ENCODE data around the gene UBTD2. TPM values are rescaled to one million over a fixed set of nuclear protein-coding genes. Genes with fewer than 3 reads are reported as not detected.

UBTD2 gene
- total and polyA plus RNA-seq, 9 donors: 17.0 to 31.5 (median 28.6) TPM

DNA sequence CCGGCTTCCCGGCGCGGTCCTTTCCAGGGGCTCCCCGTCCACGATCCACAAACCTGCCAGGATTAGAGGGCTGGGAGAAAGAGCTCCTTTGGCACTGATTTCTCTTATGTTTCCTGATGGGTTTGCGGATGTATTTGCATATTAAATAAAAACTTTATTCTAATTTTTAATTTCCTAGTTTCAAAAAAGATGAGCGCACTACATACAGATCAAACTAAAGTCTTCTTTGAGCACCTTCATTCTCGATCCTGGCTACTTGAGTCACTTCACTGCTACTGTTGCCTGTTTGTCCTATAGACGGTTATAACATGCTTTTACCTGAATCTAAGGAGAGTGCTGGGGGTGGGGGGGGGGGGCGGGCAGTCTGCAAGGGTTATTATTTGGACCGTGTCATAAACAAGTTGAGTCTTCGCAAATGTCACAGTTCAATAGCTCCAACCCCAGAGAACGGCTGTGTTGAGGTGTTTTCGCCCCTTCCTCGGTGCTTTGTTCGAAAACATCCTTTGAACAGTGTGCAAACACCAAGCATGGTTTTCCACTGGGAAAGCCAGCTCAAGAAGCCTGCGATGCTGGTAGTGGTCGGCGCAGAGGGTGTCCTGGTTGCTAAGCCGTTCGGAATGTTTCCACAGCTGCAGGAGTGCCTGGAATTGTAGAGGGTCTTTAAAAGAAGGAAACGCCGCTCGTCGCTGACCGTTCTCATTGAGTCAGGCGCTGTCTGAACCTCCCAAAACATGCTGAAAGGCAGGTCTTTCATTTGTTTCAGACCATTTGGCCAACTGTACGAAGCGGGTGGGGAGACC is 94.5 kb downstream of the UBTD2 start:
- H3K27me3 ChIP-seq: no peaks in the 10 kb centered on the region
- TF ChIP-seq POLR2A (IDR thresholded peaks at IDR 0.05): no peak
- TF ChIP-seq EP300 (IDR thresholded peaks at IDR 0.05): no peak
- TF ChIP-seq CTCF (IDR thresholded peaks at IDR 0.05): no peak
- DNase-seq: peak in 2 of 5 donors; percentile 24 to 30
- WGBS, 3 donors: 43 to 51% (median 47%) methylated on average over 30 of the region's 30 CpGs
- H3K27ac ChIP-seq: no peak overlapping the region
- intact Hi-C loops (cut with DNase I): loop anchor here (2.0 to 10.0 kb wide), 6 partner anchors 77 to 774 kb away; partner anchors contain the start of genes FGF18 (in 1 of the 4) and UBTD2 (in 1 of the 4)
- H3K9me3 ChIP-seq: no peaks in the 10 kb centered on the region
- no peaks in the 10 kb centered on the region for H3K4me1 ChIP-seq (ENCODE audit: insufficient read depth)
- peak overlapping the region; percentile 91 for H3K4me3 ChIP-seq
- H3K36me3 ChIP-seq: no peaks in the 10 kb centered on the region

DNA sequence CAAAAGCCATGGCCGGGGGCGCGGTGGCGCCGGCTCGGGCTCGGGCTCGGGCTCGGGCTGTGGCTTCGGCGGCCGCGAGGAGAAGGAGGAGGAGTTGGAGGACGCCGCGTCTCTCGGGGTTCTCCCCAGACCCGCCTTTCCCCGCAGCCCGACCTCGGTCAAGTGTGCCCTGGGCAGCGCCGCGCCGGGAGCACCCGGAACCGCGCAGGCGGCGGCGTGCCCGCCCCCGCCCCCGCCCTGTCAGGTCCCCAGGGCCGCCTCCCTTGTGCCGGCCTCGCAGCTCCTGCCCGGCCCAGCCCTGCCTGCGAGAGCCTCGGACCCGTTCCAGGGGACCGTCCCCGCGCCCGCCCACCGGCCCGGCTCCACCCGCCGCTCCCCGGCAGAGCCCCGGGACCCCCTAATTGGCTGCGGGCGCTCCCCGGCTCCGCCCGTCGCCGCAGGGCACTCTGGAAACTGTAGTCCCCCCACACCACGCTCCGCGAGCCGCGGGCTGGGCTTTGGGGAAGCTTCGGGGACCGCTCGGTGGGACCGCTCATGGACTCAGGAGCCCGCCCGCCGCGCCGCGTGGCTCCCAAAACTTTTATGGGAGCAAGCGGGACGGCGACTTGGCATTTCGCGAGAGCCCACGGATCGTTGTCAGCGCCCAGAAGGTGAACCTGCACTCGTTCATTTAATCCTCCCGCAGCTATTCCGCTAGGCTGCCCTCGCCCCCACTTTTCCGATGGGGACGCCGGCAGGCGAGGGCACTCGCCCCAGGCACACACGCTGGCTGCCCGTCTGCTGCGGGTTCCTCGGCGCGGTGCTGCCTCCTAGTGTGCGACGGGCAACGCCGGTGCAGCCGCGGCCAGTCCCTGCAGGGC is 95.3 kb downstream of the UBTD2 start, which contains the start of gene STK10:
TSS of gene STK10 (minus strand) at position 192 of the 860 bp plus-strand sequence. CDS start at position 10, 182 bp downstream.
- H3K9me3 ChIP-seq: no peaks in the 10 kb centered on the region
- H3K27ac ChIP-seq: peak within 1 kb of the TSS; percentile 70 to 73
- TF ChIP-seq EP300 (IDR thresholded peaks at IDR 0.05) (no peak), CTCF (IDR thresholded peaks at IDR 0.05) (peak; percentile 40 to 80 (median 74))
- peak within 1 kb of the TSS; percentile 91 for H3K4me3 ChIP-seq
- peak; percentile 85 to 91 (median 89) for DNase-seq
- intact Hi-C loops (cut with DNase I): loop anchor here (2.0 to 10.0 kb wide), 6 partner anchors 76 to 773 kb away; partner anchors contain the start of genes FGF18 (in 1 of the 4) and UBTD2 (in 1 of the 4)
- 0 to 1% (median 1%) methylated on average over 68 to 102 of the region's 102 CpGs for WGBS, 3 donors
- no peaks in the 10 kb centered on the region for H3K4me1 ChIP-seq (ENCODE audit: insufficient read depth)
- H3K27me3 ChIP-seq: no peaks in the 10 kb centered on the region
- H3K36me3 ChIP-seq: no peaks in the 10 kb centered on the region

DNA sequence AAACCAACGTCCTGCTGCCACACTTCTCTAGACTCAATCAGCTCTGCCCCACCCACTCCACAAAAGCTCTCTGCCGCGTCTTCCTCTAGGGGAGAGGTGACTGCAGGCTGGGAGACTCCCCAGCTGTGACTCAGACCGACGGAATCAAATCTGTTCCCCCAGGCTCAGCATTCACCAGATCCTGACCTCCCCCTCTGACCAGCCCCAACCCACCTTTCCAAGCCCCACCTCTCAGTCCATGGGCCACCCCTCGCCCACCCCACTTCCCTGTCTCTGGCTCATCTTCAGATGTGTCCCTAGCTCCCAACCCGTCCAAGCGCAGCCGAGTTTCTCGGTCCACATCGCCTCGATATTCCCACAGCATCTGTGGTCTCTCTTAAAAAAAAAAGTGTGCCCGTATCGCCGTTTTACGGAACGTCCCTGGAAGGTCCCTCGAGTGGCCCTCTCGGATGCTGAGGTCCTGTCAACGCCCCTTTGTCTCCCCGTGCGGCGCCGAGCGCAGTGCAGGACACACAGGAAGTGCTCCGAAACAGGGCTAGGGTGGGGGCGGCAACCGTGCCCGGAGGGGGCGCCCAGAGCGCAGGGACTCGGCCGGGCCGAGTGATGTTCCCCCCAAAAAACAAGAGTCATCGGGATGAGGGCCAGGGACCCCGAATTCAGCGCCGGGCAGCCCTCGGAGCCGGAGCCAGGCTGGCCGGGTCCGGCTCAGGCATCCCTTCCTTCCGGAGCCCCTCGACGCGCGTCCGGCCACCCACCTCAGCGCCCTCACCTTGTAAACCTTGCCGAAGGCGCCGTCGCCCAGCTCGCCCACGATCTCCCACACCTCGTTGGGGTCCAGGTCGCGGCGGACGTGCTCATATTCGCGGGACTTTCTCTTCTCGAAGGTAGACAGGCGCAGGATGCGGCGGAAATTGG is 96.2 kb downstream of the UBTD2 start:
- no peaks in the 10 kb centered on the region for H3K4me1 ChIP-seq (ENCODE audit: insufficient read depth)
- no peaks in the 10 kb centered on the region for H3K27me3 ChIP-seq
- TF ChIP-seq POLR2A (IDR thresholded peaks at IDR 0.05) (no peak), EP300 (IDR thresholded peaks at IDR 0.05) (no peak), CTCF (IDR thresholded peaks at IDR 0.05) (no peak)
- H3K4me3 ChIP-seq: peak overlapping the region; percentile 91
- H3K9me3 ChIP-seq: no peaks in the 10 kb centered on the region
- H3K27ac ChIP-seq: peak overlapping the region; percentile 70 to 73
- 0% methylated on average over 66 of the region's 66 CpGs for WGBS, 3 donors
- peak; percentile 33 to 62 (median 58) for DNase-seq
- H3K36me3 ChIP-seq: no peaks in the 10 kb centered on the region
- intact Hi-C loops (cut with DNase I): loop anchor here (2.0 to 10.0 kb wide), 6 partner anchors 75 to 773 kb away; partner anchors contain the start of genes FGF18 (in 1 of the 4) and UBTD2 (in 1 of the 4)
